ENCODE measurements around the gene LRRC72. TPM values are rescaled to one million over a fixed set of nuclear protein-coding genes. Genes with fewer than 3 reads are reported as not detected.
A peak's percentile ranks its signal among the peaks of the same experiment; 100 is the strongest.

The LRRC72 gene
- total and polyA plus RNA-seq, 9 of the 15 experiments (the other 6 are each of a cell fraction or from before 2014, with no cell fraction given): 0.10 TPM; not detected in 8

- TF ChIP-seq DMBX1 (CRISPR knock-in tag; IDR thresholded peaks at IDR 0.05; ENCODE audit: borderline replicate concordance) (peak; percentile 92; the same call in 1 of the 2 replicates), ZNF707 (CRISPR knock-in tag; conservative IDR thresholded peaks at IDR 0.05) (no peak), AFF1 (IDR thresholded peaks at IDR 0.05; ENCODE audit: low read depth in 1 of 2, partially characterized antibody in 2 of 2) (peak; percentile 28 to 66), MCM5 (IDR thresholded peaks at IDR 0.05; ENCODE audit: low read depth) (no peak), ZNF592 (IDR thresholded peaks at IDR 0.05) (peak; percentile 75; the same call in 1 of the 2 replicates), MAFF (IDR thresholded peaks at IDR 0.05; ENCODE audit: low read length) (no peak), ZNF57 (CRISPR knock-in tag; IDR thresholded peaks at IDR 0.05) (no peak), RFX7 (CRISPR knock-in tag; IDR thresholded peaks at IDR 0.05) (no peak), ZNF644 (tag; IDR thresholded peaks at IDR 0.05; ENCODE audit: low read depth) (no peak), ZNF668 (CRISPR knock-in tag; IDR thresholded peaks at IDR 0.05) (no peak), KDM2B (CRISPR knock-in tag; IDR thresholded peaks at IDR 0.05) (no peak), ZNF79 (CRISPR knock-in tag; IDR thresholded peaks at IDR 0.05; ENCODE audit: low read depth) (no peak), PML (IDR thresholded peaks at IDR 0.05; ENCODE audit: low read length) (no peak; the same call in 1 of the 2 replicates), HNRNPL (IDR thresholded peaks at IDR 0.05; ENCODE audit: low read depth, low read length) (no peak), SIN3B (IDR thresholded peaks at IDR 0.05; ENCODE audit: low read depth) (no peak), RB1 (IDR thresholded peaks at IDR 0.05; ENCODE audit: low read depth) (no peak), U2AF1 (optimal IDR thresholded peaks at IDR 0.05; ENCODE audit: low read depth, low read length) (no peak)
Measured at GRCh38 chr7:16492513-16493062, 34.0 kb upstream of the LRRC72 start (continued).
